Aorta (tissue), 5 donors: ENCODE measurements around the gene LRRN4CL. TPM values are rescaled to one million over a fixed set of nuclear protein-coding genes. Genes with fewer than 3 reads are reported as not detected.

Source experiments
- ATAC-seq: fragments of 200-7000 bp; cut with Tn5 transposase; one replicate; pipeline ENCODE4 v1.9.1; 2022; ENCODE audit warnings: moderate library complexity; ENCODE audit not compliant: low FRiP score
- DNase-seq, 2 donors: peaks; one replicate each; pipeline ENCODE4 v3.0.0-alpha.2; 2020
- H3K27ac ChIP-seq, 2 donors: one replicate each; pipeline ENCODE4 v1.5.1; 2013; ENCODE audit warnings: low read length in 2 of 2, mild to moderate bottlenecking in 2 of 2, moderate library complexity in 2 of 2, control low read depth in 1 of 2, inconsistent platforms in 1 of 2, low read depth in 1 of 2
- H3K27me3 ChIP-seq, 2 donors: one replicate each; pipeline ENCODE4 v1.6.1; 2013; ENCODE audit warnings: control low read depth in 1 of 2, low read length in 1 of 2, mild to moderate bottlenecking in 1 of 2, moderate library complexity in 1 of 2; ENCODE audit not compliant: insufficient read depth in 2 of 2, control insufficient read depth in 1 of 2
- H3K36me3 ChIP-seq, 2 donors: one replicate each; pipeline ENCODE4 v1.6.1; 2013; ENCODE audit warnings: control low read depth in 1 of 2, low read length in 1 of 2, mild to moderate bottlenecking in 1 of 2; ENCODE audit not compliant: insufficient read depth in 2 of 2, control insufficient read depth in 1 of 2
- H3K4me1 ChIP-seq, 2 donors: one replicate each; pipeline ENCODE4 v1.6.1; 2013; ENCODE audit warnings: low read length in 2 of 2, control low read depth in 1 of 2, mild to moderate bottlenecking in 1 of 2, moderate library complexity in 1 of 2; ENCODE audit not compliant: insufficient read depth in 2 of 2, control insufficient read depth in 1 of 2
- H3K4me3 ChIP-seq, 2 donors: one replicate each; pipeline ENCODE4 v1.5.1; 2013; ENCODE audit warnings: low read length in 2 of 2, control low read depth in 1 of 2, mild to moderate bottlenecking in 1 of 2
- H3K9me3 ChIP-seq: one replicate; pipeline ENCODE4 v1.6.1; 2013; ENCODE audit warnings: mild to moderate bottlenecking, low read length; ENCODE audit not compliant: control insufficient read depth
- WGBS, 2 donors: extraction: QIAGEN DNeasy Blood & Tissue Kit; methylation state at CpG; one replicate each; pipeline ENCODE4 v1.1.7; 2013; 5-methylcytosine and 5-hydroxymethylcytosine counted together
- intact Hi-C, 2 donors: fragments of 100-400 bp; cut with DNase I; formaldehyde crosslinking; loops; one replicate each; pipeline versions ENCODE4 v1.14.2 to v1.15.0; 2022
- polyA plus RNA-seq, 2 donors: library from polyadenylated mRNA; stranded (reverse); fragments of 200-250 nt; gene quantifications; one replicate each; pipeline ENCODE4 v1.2.3, GENCODE V29; 2013
- total RNA-seq, 2 donors: library from RNA; stranded (reverse); fragmentation: NEBNext Ultra II Directional; extraction: Animal tissue kit (Norgen Biotek cat#: 25700); gene quantifications; one replicate each; pipeline ENCODE4 v1.2.1, GENCODE V29; 2021
- donor health status: healthy with polysubstance abuse.
- donor health status: Bipolar disorder and iron deficiency.
- donor health status: DM: no; HTN: no; CAD: no.
- donor health status: DM: no; HTN: no; CAD: no.
- donor health status: DM: yes; HTN: yes; CAD: no.

Gene LRRN4CL
- total and polyA plus RNA-seq, 4 donors, result 0.10 to 24.5 (median 8.5) TPM; not detected in 1

GRCh38 chr11:62713343-62713742, 24.0 kb upstream of the LRRN4CL start:
- no peaks in the 10 kb centered on the region for H3K9me3 ChIP-seq
- H3K4me1 ChIP-seq, result no peaks in the 10 kb centered on the region
- no peak overlapping the region for H3K27ac ChIP-seq
- no peaks in the 10 kb centered on the region for H3K27me3 ChIP-seq
- no peak overlapping the region for H3K4me3 ChIP-seq
- DNase-seq (peak in 1 of 2 donors; percentile 14), ATAC-seq (no peak)
- H3K36me3 ChIP-seq, result peaks cover 5 to 22% of the 10 kb centered on the region in 2 donors
- WGBS, 2 donors, result 79 to 80% methylated on average over 2 of the region's 2 CpGs
- intact Hi-C loops, result no loop called here

- peaks cover 4 to 21% of the 10 kb centered on the region in 2 donors for H3K36me3 ChIP-seq
- ATAC-seq (no peak), DNase-seq (no peak)
- no peak overlapping the region for H3K27ac ChIP-seq
- intact Hi-C loops, result no loop called here
- WGBS, 2 donors, result 53% methylated on average over 3 of the region's 3 CpGs
- H3K9me3 ChIP-seq, result no peaks in the 10 kb centered on the region
- H3K27me3 ChIP-seq, result no peaks in the 10 kb centered on the region
- H3K4me1 ChIP-seq, result no peaks in the 10 kb centered on the region
- no peak overlapping the region for H3K4me3 ChIP-seq
These were observed 23.5 kb upstream of the LRRN4CL start for GRCh38 chr11:62712861-62713260.

GRCh38 chr11:62712276-62712812, 23.0 kb upstream of the LRRN4CL start:
- Histone ChIP-seq H3K27ac (no peak overlapping the region), H3K4me3 (no peak overlapping the region), H3K36me3 (peaks cover 3 to 19% of the 10 kb centered on the region in 2 donors), H3K4me1 (no peaks in the 10 kb centered on the region), H3K9me3 (no peaks in the 10 kb centered on the region), H3K27me3 (no peaks in the 10 kb centered on the region)
- ATAC-seq (no peak), DNase-seq (peak in 1 of 2 donors; percentile 6)
- WGBS, 2 donors, result 70 to 71% methylated on average over 6 of the region's 6 CpGs
- intact Hi-C loops, result no loop called here

- no peaks in the 10 kb centered on the region for H3K9me3 ChIP-seq
- 54 to 56% methylated on average over 7 of the region's 7 CpGs for WGBS, 2 donors
- intact Hi-C loops, result no loop called here
- no peak for ATAC-seq
- peaks cover 3 to 12% of the 10 kb centered on the region in 2 donors for H3K36me3 ChIP-seq
- peak in 1 of 2 donors; percentile 73 for DNase-seq
- no peaks in the 10 kb centered on the region for H3K27me3 ChIP-seq
- peak overlapping the region; percentile 43 to 55 for H3K4me3 ChIP-seq
- no peaks in the 10 kb centered on the region for H3K4me1 ChIP-seq
- H3K27ac ChIP-seq, result peak overlapping the region; percentile 20 to 99
These were observed 20.6 kb upstream of the LRRN4CL start for GRCh38 chr11:62710001-62710345.

GRCh38 chr11:62709247-62710000, 20.1 kb upstream of the LRRN4CL start:
- intact Hi-C loops, result loop anchor here in 1 of 2 donors (5.0 to 10.0 kb wide), 3 partner anchors 37 to 125 kb away; partner anchors contain the start of genes LBHD1, STX5, TEX54 and UQCC3
- peak; percentile 98 to 99 for DNase-seq
- ATAC-seq, result peak; percentile 95
- Histone ChIP-seq H3K4me3 (peak overlapping the region; percentile 43 to 56), H3K27ac (peak overlapping the region; percentile 20 to 99), H3K27me3 (no peaks in the 10 kb centered on the region), H3K4me1 (no peaks in the 10 kb centered on the region), H3K36me3 (peaks cover 3 to 8% of the 10 kb centered on the region in 2 donors), H3K9me3 (no peaks in the 10 kb centered on the region)
- WGBS, 2 donors, result 0% methylated on average over 47 of the region's 47 CpGs

- no peak for ATAC-seq
- H3K36me3 ChIP-seq, result peaks cover 0 to 6% of the 10 kb centered on the region in 2 donors
- intact Hi-C loops, result loop anchor here in 1 of 2 donors (5.0 to 10.0 kb wide), 3 partner anchors 36 to 126 kb away; partner anchors contain the start of genes LBHD1, STX5, TEX54 and UQCC3
- H3K4me1 ChIP-seq, result no peaks in the 10 kb centered on the region
- no peaks in the 10 kb centered on the region for H3K9me3 ChIP-seq
- H3K27ac ChIP-seq, result peak overlapping the region in 1 of 2 donors; percentile 82
- H3K4me3 ChIP-seq, result peak overlapping the region; percentile 27 to 56
- peak in 1 of 2 donors; percentile 78 for DNase-seq
- WGBS, 2 donors, result 2 to 3% methylated on average over 7 of the region's 7 CpGs
- no peaks in the 10 kb centered on the region for H3K27me3 ChIP-seq
These were observed 19.5 kb upstream of the LRRN4CL start for GRCh38 chr11:62708793-62709192.

- Histone ChIP-seq H3K27ac (no peak overlapping the region), H3K4me1 (no peaks in the 10 kb centered on the region), H3K9me3 (no peaks in the 10 kb centered on the region), H3K4me3 (no peak overlapping the region), H3K27me3 (no peaks in the 10 kb centered on the region), H3K36me3 (peaks cover 0 to 3% of the 10 kb centered on the region in 2 donors)
- ATAC-seq (no peak), DNase-seq (no peak)
- intact Hi-C loops, result loop anchor here in 1 of 2 donors (5.0 to 10.0 kb wide), 3 partner anchors 36 to 126 kb away; partner anchors contain the start of genes LBHD1, STX5, TEX54 and UQCC3
- WGBS, 2 donors, result 55% methylated on average over 5 of the region's 5 CpGs
These were observed 19.1 kb upstream of the LRRN4CL start for GRCh38 chr11:62708392-62708791.

GRCh38 chr11:62707277-62707861, 18.0 kb upstream of the LRRN4CL start, which contains the start of the genes BSCL2 and GNG3:
BSCL2 (minus strand) TSS chr11:62707424; CDS start chr11:62707195, 229 bp downstream.
GNG3 (plus strand) TSS chr11:62707676; CDS start chr11:62708296, 620 bp downstream.
- peak within 1 kb of the TSS; percentile 22 to 43 for H3K4me3 ChIP-seq
- DNase-seq (peak in 1 of 2 donors; percentile 71), ATAC-seq (no peak)
- intact Hi-C loops, result loop anchor here in 1 of 2 donors (5.0 to 10.0 kb wide), 3 partner anchors 35 to 127 kb away; partner anchors contain the start of genes LBHD1, STX5, TEX54 and UQCC3
- no peaks in the 10 kb centered on the region for H3K9me3 ChIP-seq
- 77 to 83% methylated on average over 10 of the region's 10 CpGs for WGBS, 2 donors
- H3K36me3 ChIP-seq, result peaks cover 0 to 2% of the 10 kb centered on the region in 2 donors
- no peaks in the 10 kb centered on the region for H3K4me1 ChIP-seq
- peak within 1 kb of the TSS in 1 of 2 donors; percentile 76 for H3K27ac ChIP-seq
- no peaks in the 10 kb centered on the region for H3K27me3 ChIP-seq
